NCI-H2227 treated with DMSO at 0.1 percent for 48 hours (cell line): ENCODE results near the gene SNRPE.
"Not testable (repeated sequence)": the region's sequence is repeated elsewhere in the genome, so short reads cannot be mapped to it uniquely, and the experiment has no call there.

Source experiments
- DNase-seq: peaks from one replicate; lab custom pipeline; 2025; lab: John Stamatoyannopoulos, UW

SNRPE gene

GRCh38 chr1:203861379-203862184 is at the start of gene SNRPE:
Gene SNRPE (plus strand): TSS chr1:203861599. CDS start chr1:203861660, 61 bp downstream.
- peak; percentile 99 for DNase-seq

- no peak for DNase-seq
Measured at GRCh38 chr1:203813581-203814341, 47.6 kb upstream of the SNRPE start.

GRCh38 chr1:203818399-203818798 is 43.0 kb upstream of the SNRPE start:
- no peak for DNase-seq

- DNase-seq, result no peak
Measured at GRCh38 chr1:203823306-203823705, 38.1 kb upstream of the SNRPE start.

- DNase-seq, result no peak
Measured at GRCh38 chr1:203826175-203826574, 35.2 kb upstream of the SNRPE start.

GRCh38 chr1:203828002-203828401 is 33.4 kb upstream of the SNRPE start:
- DNase-seq, result no peak

GRCh38 chr1:203828503-203828902 is 32.9 kb upstream of the SNRPE start:
- no peak for DNase-seq

GRCh38 chr1:203829247-203829646 is 32.2 kb upstream of the SNRPE start:
- not testable (repeated sequence) for DNase-seq

GRCh38 chr1:203835476-203835875 is 25.9 kb upstream of the SNRPE start:
- DNase-seq, result no peak

GRCh38 chr1:203839081-203839480 is 22.3 kb upstream of the SNRPE start:
- no peak for DNase-seq

GRCh38 chr1:203840208-203840808 is 21.1 kb upstream of the SNRPE start:
- no peak for DNase-seq

- no peak for DNase-seq
Measured at GRCh38 chr1:203842559-203842876, 18.9 kb upstream of the SNRPE start.

GRCh38 chr1:203843435-203843834 is 18.0 kb upstream of the SNRPE start:
- no peak for DNase-seq

GRCh38 chr1:203853112-203853511 is 8.3 kb upstream of the SNRPE start:
- not testable (repeated sequence) for DNase-seq

GRCh38 chr1:203858055-203858454 is 3.3 kb upstream of the SNRPE start:
- DNase-seq, result no peak

- DNase-seq, result no peak
Measured at GRCh38 chr1:203858975-203859374, 2.4 kb upstream of the SNRPE start.

GRCh38 chr1:203860396-203861025 is 888 bp upstream of the SNRPE start:
- DNase-seq, result peak; percentile 7

GRCh38 chr1:203867802-203868201 is 6.4 kb downstream of the SNRPE start:
- no peak for DNase-seq

- DNase-seq, result no peak
Measured at GRCh38 chr1:203870245-203870644, 8.8 kb downstream of the SNRPE start.

- peak; percentile 68 for DNase-seq
Measured at GRCh38 chr1:203871114-203871880, 9.9 kb downstream of the SNRPE start.

- no peak for DNase-seq
Measured at GRCh38 chr1:203873094-203873493, 11.7 kb downstream of the SNRPE start.

- DNase-seq, result no peak
Measured at GRCh38 chr1:203878422-203878821, 17.0 kb downstream of the SNRPE start.
